ENCODE results near the gene SPATA32.

The SPATA32 gene

DNA sequence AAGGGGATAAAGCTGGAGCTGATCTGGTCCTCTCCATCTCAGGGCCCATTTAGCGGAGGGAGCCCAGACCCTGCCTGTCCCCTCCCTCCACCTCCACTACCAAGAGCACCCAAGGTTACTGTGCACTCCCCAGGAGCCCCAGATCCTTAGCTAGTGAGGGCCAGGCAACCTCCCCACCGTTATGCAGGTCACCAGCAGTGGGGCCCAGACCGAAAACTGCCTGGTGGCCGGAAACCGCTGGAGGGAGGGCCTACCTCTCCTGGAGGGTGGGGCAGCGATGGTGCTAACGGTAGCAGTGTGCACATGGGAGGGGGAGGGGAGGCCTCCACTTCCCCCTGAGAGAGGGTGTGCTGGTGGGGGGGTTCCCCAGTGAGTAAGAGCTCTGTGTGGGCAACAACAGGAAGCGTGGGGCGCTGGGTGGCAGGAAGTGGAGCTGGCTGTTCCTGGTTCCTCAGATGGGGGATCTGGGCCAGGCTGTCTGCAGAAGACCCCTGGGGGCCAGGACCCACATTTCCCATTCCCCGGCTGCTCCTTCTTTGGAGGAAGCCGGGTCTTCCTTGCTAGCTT, 35.8 kb downstream of the SPATA32 start:
- H3K27ac ChIP-seq: no peak overlapping the region
- TF ChIP-seq, protein P1, sequence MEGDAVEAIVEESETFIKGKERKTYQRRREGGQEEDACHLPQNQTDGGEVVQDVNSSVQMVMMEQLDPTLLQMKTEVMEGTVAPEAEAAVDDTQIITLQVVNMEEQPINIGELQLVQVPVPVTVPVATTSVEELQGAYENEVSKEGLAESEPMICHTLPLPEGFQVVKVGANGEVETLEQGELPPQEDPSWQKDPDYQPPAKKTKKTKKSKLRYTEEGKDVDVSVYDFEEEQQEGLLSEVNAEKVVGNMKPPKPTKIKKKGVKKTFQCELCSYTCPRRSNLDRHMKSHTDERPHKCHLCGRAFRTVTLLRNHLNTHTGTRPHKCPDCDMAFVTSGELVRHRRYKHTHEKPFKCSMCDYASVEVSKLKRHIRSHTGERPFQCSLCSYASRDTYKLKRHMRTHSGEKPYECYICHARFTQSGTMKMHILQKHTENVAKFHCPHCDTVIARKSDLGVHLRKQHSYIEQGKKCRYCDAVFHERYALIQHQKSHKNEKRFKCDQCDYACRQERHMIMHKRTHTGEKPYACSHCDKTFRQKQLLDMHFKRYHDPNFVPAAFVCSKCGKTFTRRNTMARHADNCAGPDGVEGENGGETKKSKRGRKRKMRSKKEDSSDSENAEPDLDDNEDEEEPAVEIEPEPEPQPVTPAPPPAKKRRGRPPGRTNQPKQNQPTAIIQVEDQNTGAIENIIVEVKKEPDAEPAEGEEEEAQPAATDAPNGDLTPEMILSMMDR (conservative IDR thresholded peaks at IDR 0.05): no peak

DNA sequence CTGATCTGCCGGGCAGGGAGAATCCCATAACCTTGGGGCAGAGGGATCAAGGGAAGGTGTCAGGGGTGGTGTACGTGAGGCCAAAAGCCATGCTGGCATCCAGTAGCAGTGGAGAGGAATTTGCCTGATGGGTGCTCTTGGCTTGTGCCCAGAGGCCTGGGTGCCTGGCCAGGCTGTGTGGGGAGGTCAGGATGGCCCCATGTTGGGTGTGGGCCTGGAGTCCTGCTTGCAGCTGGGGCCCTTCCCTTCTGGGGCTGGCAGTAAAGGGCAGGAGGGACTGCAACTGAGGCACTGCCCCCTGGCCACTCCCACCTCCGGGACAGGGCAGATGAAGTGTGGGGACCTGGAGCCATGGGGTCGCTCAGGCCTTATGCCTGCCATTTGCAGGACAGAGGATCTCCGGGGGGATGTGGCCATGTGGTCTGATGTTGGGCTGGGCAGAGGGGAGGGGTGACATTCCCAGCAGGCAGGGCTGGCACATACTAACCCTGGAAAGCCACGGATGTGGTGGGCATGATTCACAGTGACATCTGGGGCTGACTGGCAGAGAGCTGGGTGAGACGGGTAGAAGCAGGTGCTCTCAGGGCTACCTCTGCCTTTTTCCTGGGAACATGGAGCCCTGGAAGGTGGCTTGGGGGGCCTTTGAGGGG, 36.7 kb downstream of the SPATA32 start:
- no peak overlapping the region for H3K27ac ChIP-seq
- TF ChIP-seq, protein P1 (conservative IDR thresholded peaks at IDR 0.05): no peak

DNA sequence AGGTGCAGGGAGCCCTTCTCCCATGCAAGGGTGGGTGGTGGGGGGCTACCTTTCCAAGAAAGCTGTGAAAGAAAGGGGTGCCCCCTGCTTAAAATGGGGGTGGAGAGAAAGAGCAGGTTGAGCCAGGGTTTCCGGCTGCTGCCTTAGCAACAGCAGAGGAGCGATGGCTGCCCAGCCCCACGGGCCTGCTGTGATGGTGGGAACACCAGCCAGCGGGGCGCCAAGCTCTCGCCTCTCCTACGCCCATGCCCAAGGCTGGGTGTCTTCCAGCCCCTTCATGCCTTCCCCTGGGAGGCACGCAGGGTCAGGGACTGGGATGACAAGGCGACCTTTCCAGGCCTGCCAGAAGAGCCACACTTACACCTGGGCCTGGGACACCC, 37.2 kb downstream of the SPATA32 start:
- no peak overlapping the region for H3K27ac ChIP-seq
- TF ChIP-seq, protein P1 (conservative IDR thresholded peaks at IDR 0.05): no peak

DNA sequence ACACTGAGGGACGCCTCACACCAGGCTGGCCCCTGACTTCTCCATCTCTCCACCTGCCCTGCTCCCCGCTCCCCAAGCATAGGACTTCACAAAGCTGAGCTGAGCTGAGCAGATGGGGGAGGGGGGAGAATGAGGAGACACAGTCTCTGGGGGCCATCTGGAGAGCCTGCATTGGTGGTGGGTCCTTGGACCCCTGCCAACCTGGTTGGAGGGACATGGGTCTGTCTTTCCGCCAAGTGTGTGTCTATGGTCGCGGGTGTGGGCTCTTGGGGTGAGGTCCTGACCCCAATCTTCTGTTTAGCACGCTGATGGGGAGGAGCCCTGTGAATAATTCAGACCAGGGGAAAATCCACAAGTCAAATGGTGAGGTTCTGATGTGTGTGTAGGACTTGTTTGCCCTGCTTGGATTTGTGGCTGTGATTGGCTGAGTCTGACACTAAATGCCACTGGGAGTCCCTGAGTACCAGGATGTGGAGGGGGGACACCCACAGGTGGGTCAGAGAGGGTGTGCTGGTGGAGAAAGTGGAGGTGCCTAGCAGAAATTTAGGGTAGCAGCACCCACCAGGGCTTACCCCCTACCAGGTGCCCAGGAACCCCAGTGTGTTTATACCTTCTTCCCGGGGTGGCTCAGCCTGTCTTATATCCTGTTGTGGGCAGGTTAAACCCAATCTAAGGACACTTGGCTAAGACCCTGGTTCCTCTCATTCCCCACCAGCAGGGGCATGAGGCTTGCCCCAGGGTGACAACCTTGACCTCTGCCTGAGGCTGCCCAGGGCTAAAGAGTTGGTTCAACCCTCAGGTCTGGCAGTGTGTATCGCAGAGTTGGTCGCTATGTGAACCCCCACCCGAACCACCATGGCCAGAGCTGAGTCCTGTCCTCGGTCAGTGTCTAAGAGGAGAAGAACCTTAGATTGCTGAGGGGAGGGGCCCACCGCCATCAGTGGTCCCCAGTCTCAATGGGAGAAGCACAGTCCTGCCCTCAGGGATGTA, 38.1 kb downstream of the SPATA32 start:
- TF ChIP-seq, protein P1 (conservative IDR thresholded peaks at IDR 0.05): no peak
- H3K27ac ChIP-seq: no peak overlapping the region

DNA sequence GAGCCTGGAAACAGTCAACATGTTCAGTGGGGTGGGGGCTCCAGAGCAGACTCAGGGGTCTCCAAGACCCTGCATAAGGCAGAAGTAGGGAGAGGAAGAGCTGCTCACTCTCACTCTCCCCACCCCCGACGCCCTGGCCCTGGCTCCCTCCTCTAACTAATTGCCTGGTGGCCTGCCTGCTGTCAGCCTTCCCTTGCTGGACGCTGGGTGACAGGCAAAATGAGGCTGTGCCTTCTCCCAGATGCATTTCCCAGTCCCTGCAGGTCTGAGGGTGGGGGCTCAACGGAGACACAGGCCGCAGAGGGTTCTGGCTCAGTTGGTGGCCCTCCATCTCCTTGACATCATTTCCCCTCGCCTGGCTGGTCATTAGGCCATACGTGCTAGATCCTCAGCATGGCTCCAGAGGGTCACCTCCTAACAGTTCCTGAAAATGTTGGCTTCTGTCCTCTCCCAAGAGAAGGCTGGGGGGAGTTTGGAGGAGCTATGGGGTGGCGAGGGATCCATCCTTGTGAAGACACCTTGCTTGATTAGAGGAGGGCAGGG, 38.8 kb downstream of the SPATA32 start:
- no peak overlapping the region for H3K27ac ChIP-seq

DNA sequence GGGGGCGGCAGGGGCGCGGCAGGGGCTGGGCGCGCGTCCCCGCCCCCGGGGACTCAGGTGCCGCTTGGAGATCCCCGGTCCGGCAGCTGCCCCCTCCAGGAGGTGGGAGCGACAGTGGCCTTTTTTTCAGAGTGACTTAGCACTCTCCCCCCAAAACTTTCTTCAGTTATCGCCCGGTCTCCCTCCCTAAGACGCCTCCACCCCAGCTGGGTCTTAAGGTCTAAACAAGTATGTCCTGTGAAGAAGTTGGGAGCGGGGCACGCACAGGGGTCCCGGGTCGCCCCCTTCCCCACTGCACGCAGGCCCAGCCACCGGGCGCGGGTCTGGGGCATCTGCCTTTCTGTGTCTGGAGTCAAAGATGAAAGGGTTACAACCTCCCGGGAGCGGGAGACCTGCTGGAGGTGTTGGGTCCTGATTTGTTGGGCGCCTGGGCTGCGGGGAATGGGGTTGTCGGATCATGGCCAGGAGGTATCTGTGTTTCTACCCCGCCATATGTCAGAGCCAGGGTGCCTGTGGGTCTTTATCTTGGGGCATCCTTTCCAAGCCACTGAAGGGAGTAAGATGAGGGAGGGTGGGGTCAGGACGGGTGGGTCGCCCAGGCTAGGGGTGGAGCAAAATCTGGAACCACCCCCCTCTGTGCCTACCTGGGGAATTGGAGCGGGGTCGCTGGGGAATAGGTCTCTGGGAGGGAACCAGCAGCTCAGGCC, 39.5 kb downstream of the SPATA32 start:
- TF ChIP-seq, protein P1 (conservative IDR thresholded peaks at IDR 0.05): no peak
- H3K27ac ChIP-seq: no peak overlapping the region; the same call in 1 of the 2 replicates

More for the DNA sequence above, 38.8 kb downstream of the SPATA32 start:
- TF ChIP-seq, protein P1 (conservative IDR thresholded peaks at IDR 0.05): no peak

Data from VCaP (cell line).